Endothelial cell (in vitro differentiated cells): ENCODE results near the gene ITGA3. TPM values are rescaled to one million over a fixed set of nuclear protein-coding genes. Genes with fewer than 3 reads are reported as not detected.

Experiments
- DNase-seq: peaks from one replicate; pipeline ENCODE4 v3.0.0; 2021; ENCODE audit warnings: low spot score
- H3K27ac Mint-ChIP-seq: one replicate; pipeline ENCODE4 v1.8.0; 2021; ENCODE audit warnings: mixed read lengths, inconsistent platforms; ENCODE audit not compliant: unreplicated experiment
- H3K27me3 Mint-ChIP-seq: one replicate; pipeline ENCODE4 v1.8.0; 2021; ENCODE audit warnings: mild to moderate bottlenecking, moderate library complexity, mixed read lengths, inconsistent platforms; ENCODE audit not compliant: unreplicated experiment
- H3K36me3 Mint-ChIP-seq: one replicate; pipeline ENCODE4 v1.8.0; 2021; ENCODE audit warnings: mild to moderate bottlenecking, low read depth, mixed read lengths, inconsistent platforms; ENCODE audit not compliant: unreplicated experiment
- H3K4me1 Mint-ChIP-seq: one replicate; pipeline ENCODE4 v1.8.0; 2021; ENCODE audit warnings: mild to moderate bottlenecking, mixed read lengths, inconsistent platforms; ENCODE audit not compliant: unreplicated experiment
- H3K4me3 Mint-ChIP-seq: one replicate; pipeline ENCODE4 v1.8.0; 2021; ENCODE audit warnings: mild to moderate bottlenecking, mixed read lengths, inconsistent platforms; ENCODE audit not compliant: unreplicated experiment
- H3K9me3 Mint-ChIP-seq: one replicate; pipeline ENCODE4 v1.8.0; 2021; ENCODE audit warnings: mixed read lengths, inconsistent platforms; ENCODE audit not compliant: unreplicated experiment
- total RNA-seq: library from RNA; stranded (reverse); fragmentation: NEBNext Ultra II Directional; extraction: Animal tissue kit (Norgen Biotek cat#: 25700); gene quantifications from one replicate; pipeline ENCODE4 v1.2.1, GENCODE V29; 2021; ENCODE audit not compliant: unreplicated experiment
- TF ChIP-seq, protein P1 (sequence below): fragments of 200-600 bp; sonication (generic); IDR thresholded peaks from one replicate; pipeline ENCODE4 v1.5.0; 2021; ENCODE audit warnings: antibody characterized with exemption; ENCODE audit not compliant: unreplicated experiment

The ITGA3 gene
- total RNA-seq, 1 donor from 2014 or later = 5.0 TPM

- no peak for DNase-seq
- peaks cover 23% of the 10 kb centered on the region for H3K4me1 Mint-ChIP-seq
- H3K27me3 Mint-ChIP-seq = peaks cover 5% of the 10 kb centered on the region
- H3K9me3 Mint-ChIP-seq = no peaks in the 10 kb centered on the region
- no peak overlapping the region for H3K27ac Mint-ChIP-seq
- H3K36me3 Mint-ChIP-seq = no peaks in the 10 kb centered on the region
- TF ChIP-seq, protein P1, sequence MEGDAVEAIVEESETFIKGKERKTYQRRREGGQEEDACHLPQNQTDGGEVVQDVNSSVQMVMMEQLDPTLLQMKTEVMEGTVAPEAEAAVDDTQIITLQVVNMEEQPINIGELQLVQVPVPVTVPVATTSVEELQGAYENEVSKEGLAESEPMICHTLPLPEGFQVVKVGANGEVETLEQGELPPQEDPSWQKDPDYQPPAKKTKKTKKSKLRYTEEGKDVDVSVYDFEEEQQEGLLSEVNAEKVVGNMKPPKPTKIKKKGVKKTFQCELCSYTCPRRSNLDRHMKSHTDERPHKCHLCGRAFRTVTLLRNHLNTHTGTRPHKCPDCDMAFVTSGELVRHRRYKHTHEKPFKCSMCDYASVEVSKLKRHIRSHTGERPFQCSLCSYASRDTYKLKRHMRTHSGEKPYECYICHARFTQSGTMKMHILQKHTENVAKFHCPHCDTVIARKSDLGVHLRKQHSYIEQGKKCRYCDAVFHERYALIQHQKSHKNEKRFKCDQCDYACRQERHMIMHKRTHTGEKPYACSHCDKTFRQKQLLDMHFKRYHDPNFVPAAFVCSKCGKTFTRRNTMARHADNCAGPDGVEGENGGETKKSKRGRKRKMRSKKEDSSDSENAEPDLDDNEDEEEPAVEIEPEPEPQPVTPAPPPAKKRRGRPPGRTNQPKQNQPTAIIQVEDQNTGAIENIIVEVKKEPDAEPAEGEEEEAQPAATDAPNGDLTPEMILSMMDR = no peak
- H3K4me3 Mint-ChIP-seq = no peak overlapping the region
Measured at GRCh38 chr17:50024808-50025207, 31.1 kb upstream of the ITGA3 start.

GRCh38 chr17:50026046-50026675, 29.7 kb upstream of the ITGA3 start:
- H3K27ac Mint-ChIP-seq = no peak overlapping the region
- H3K36me3 Mint-ChIP-seq = no peaks in the 10 kb centered on the region
- H3K9me3 Mint-ChIP-seq = no peaks in the 10 kb centered on the region
- peaks cover 23% of the 10 kb centered on the region for H3K4me1 Mint-ChIP-seq
- no peak for DNase-seq
- peaks cover 7% of the 10 kb centered on the region for H3K27me3 Mint-ChIP-seq
- H3K4me3 Mint-ChIP-seq = no peak overlapping the region
- TF ChIP-seq, protein P1 = no peak

GRCh38 chr17:50026837-50027171, 29.1 kb upstream of the ITGA3 start:
- Mint-ChIP-seq H3K4me3 (no peak overlapping the region), H3K36me3 (no peaks in the 10 kb centered on the region), H3K4me1 (peaks cover 20% of the 10 kb centered on the region), H3K27me3 (peaks cover 7% of the 10 kb centered on the region), H3K9me3 (no peaks in the 10 kb centered on the region), H3K27ac (no peak overlapping the region)
- TF ChIP-seq, protein P1 = peak; percentile 96
- peak; percentile 93 for DNase-seq

- DNase-seq = no peak
- no peaks in the 10 kb centered on the region for H3K36me3 Mint-ChIP-seq
- no peak overlapping the region for H3K27ac Mint-ChIP-seq
- TF ChIP-seq, protein P1 = peak; percentile 65
- peaks cover 15% of the 10 kb centered on the region for H3K4me1 Mint-ChIP-seq
- H3K4me3 Mint-ChIP-seq = no peak overlapping the region
- H3K9me3 Mint-ChIP-seq = no peaks in the 10 kb centered on the region
- H3K27me3 Mint-ChIP-seq = peaks cover 7% of the 10 kb centered on the region
Measured at GRCh38 chr17:50027172-50027880, 28.6 kb upstream of the ITGA3 start.
